Activated CD8-positive, alpha-beta T cell treated with anti-CD3 and anti-CD28 coated beads for 36 hours (primary cell): ENCODE measurements around the gene BDKRB2. TPM values are rescaled to one million over a fixed set of nuclear protein-coding genes. Genes with fewer than 3 reads are reported as not detected.

Experiments
- ATAC-seq: fragments of 200-7000 bp; cut with Tn5 transposase; one replicate; pipeline ENCODE4 v1.10.0; 2021; ENCODE audit warnings: mild to moderate bottlenecking, moderate library complexity
- CTCF ChIA-PET: fragments of 350-600 bp; sonication (Branson Sonifier 250); formaldehyde crosslinking; loops from one replicate; lab custom pipeline; 2021; ENCODE audit warnings: antibody characterized with exemption; lab: Charles Lee
- POLR2A ChIA-PET: fragments of 350-600 bp; sonication (Branson Sonifier 250); formaldehyde crosslinking; loops from one replicate; lab custom pipeline; 2021; ENCODE audit warnings: antibody characterized with exemption; lab: Charles Lee
- DNase-seq: peaks from one replicate; pipeline ENCODE4 v3.0.0-alpha.2; 2020
- H3K27ac Mint-ChIP-seq: one replicate; pipeline ENCODE4 v1.8.0; 2021; ENCODE audit warnings: mild to moderate bottlenecking, mixed read lengths
- H3K27me3 Mint-ChIP-seq: one replicate; pipeline ENCODE4 v1.8.0; 2021; ENCODE audit warnings: mixed read lengths
- H3K36me3 Mint-ChIP-seq: one replicate; pipeline ENCODE4 v1.8.0; 2021; ENCODE audit warnings: low read depth, mixed read lengths
- H3K4me1 Mint-ChIP-seq: one replicate; pipeline ENCODE4 v1.8.0; 2021; ENCODE audit warnings: low read depth, mixed read lengths
- H3K4me3 Mint-ChIP-seq: one replicate; pipeline ENCODE4 v1.8.0; 2021; ENCODE audit warnings: mild to moderate bottlenecking, moderate library complexity, mixed read lengths
- H3K9me3 Mint-ChIP-seq: one replicate; pipeline ENCODE4 v1.8.0; 2021; ENCODE audit warnings: mixed read lengths
- intact Hi-C: fragments of 100-400 bp; cut with micrococcal nuclease; formaldehyde crosslinking; loops from one replicate; pipeline ENCODE4 v1.10.0; 2022
- total RNA-seq, 2 experiments: library from RNA; stranded (reverse); gene quantifications; one replicate each; pipeline ENCODE4 v1.2.3, GENCODE V29; 2021
- TF ChIP-seq, protein P1 (sequence below): fragments of 200-600 bp; IDR thresholded peaks from one replicate; pipeline ENCODE4 v1.8.0; 2022; ENCODE audit warnings: antibody characterized with exemption, mild to moderate bottlenecking

The BDKRB2 gene
- total RNA-seq, 2 experiments from 2014 or later, result not detected

DNA sequence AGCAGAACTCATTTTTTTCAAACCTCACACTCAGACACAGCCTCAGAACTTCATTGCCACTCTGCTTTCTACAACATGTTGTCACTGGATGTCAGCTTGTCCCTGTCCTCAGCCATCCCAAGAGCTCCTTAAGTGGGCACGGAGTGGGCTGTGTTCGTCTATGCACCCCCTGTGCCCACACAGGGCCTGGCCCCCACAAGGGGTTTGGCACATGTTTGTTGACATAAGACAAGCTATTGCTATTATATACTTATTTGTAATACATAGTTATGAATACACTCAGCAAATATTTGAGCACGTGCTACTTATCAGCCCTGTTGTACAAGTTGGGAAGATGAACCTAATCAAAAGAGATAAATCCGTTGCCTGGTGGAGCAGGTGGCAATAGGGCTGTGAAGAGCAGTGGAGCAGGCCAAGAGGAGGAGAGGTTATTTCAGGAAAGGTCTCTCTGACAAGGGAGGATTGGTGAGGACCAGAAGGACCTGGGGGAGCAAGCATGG lies 47.1 kb downstream of the BDKRB2 start:
- Mint-ChIP-seq H3K4me3 (no peak overlapping the region), H3K27ac (no peak overlapping the region), H3K4me1 (no peaks in the 10 kb centered on the region), H3K27me3 (peaks cover 10% of the 10 kb centered on the region), H3K36me3 (no peaks in the 10 kb centered on the region), H3K9me3 (no peaks in the 10 kb centered on the region)
- ChIA-PET POLR2A (interaction anchor here (1.0 kb wide), 1 partner anchor 22 kb away, joined by 3 read pairs; no protein-coding TSS in a partner anchor), CTCF (no interaction called here)
- intact Hi-C loops, result no loop called here
- TF ChIP-seq, protein P1, sequence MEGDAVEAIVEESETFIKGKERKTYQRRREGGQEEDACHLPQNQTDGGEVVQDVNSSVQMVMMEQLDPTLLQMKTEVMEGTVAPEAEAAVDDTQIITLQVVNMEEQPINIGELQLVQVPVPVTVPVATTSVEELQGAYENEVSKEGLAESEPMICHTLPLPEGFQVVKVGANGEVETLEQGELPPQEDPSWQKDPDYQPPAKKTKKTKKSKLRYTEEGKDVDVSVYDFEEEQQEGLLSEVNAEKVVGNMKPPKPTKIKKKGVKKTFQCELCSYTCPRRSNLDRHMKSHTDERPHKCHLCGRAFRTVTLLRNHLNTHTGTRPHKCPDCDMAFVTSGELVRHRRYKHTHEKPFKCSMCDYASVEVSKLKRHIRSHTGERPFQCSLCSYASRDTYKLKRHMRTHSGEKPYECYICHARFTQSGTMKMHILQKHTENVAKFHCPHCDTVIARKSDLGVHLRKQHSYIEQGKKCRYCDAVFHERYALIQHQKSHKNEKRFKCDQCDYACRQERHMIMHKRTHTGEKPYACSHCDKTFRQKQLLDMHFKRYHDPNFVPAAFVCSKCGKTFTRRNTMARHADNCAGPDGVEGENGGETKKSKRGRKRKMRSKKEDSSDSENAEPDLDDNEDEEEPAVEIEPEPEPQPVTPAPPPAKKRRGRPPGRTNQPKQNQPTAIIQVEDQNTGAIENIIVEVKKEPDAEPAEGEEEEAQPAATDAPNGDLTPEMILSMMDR, result no peak
- no peak for ATAC-seq
- DNase-seq, result no peak

GRCh38 chr14:96252323-96252998 lies 47.8 kb downstream of the BDKRB2 start:
- ChIA-PET POLR2A (no interaction called here), CTCF (no interaction called here)
- intact Hi-C loops, result no loop called here
- TF ChIP-seq, protein P1, result no peak
- ATAC-seq (no peak), DNase-seq (no peak)
- no peak overlapping the region for H3K27ac Mint-ChIP-seq
- H3K27me3 Mint-ChIP-seq, result peaks cover 13% of the 10 kb centered on the region
- no peaks in the 10 kb centered on the region for H3K4me1 Mint-ChIP-seq
- H3K9me3 Mint-ChIP-seq, result no peaks in the 10 kb centered on the region
- no peak overlapping the region for H3K4me3 Mint-ChIP-seq
- H3K36me3 Mint-ChIP-seq, result no peaks in the 10 kb centered on the region

DNA sequence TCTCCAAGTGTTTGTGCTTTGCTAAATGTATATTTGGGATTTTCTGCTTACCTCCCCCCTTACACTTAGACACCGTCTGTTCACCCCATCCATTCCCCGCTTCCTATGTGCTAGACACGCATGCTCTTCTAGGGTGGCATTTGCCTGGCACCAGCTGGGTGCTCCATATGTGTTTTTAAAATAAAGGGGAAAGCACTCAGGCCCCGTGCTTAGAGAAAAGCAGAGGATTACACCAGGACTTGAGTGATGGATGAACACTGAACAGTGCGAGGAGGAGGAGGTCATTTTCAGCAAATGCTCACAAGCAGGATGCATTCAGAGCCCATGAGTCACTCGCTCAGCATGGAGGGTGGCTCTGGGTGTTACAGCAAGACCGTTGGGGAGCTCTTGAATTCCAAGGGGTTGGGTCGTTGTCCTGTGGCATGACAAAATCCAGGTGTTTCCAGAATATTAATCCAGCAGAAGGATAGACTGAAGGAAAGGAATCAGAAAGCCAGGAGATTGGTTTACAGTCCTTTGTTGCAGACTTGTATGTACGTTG lies 48.4 kb downstream of the BDKRB2 start:
- POLR2A ChIA-PET, result no interaction called here
- ATAC-seq, result no peak
- CTCF ChIA-PET, result no interaction called here

GRCh38 chr14:96254687-96255086 lies 50.0 kb downstream of the BDKRB2 start:
- no peak overlapping the region for H3K27ac Mint-ChIP-seq
- H3K4me1 Mint-ChIP-seq, result no peaks in the 10 kb centered on the region
- ATAC-seq, result no peak
- CTCF ChIA-PET, result no interaction called here
- peaks cover 16% of the 10 kb centered on the region for H3K27me3 Mint-ChIP-seq
- no peaks in the 10 kb centered on the region for H3K9me3 Mint-ChIP-seq
- POLR2A ChIA-PET, result no interaction called here
- no peak overlapping the region for H3K4me3 Mint-ChIP-seq
- no peak for DNase-seq
- TF ChIP-seq, protein P1, result no peak
- no peaks in the 10 kb centered on the region for H3K36me3 Mint-ChIP-seq
- intact Hi-C loops, result no loop called here

More for the DNA sequence above, 48.4 kb downstream of the BDKRB2 start:
- TF ChIP-seq, protein P1, result no peak
- intact Hi-C loops, result no loop called here
- Mint-ChIP-seq H3K36me3 (no peaks in the 10 kb centered on the region), H3K27ac (no peak overlapping the region), H3K9me3 (no peaks in the 10 kb centered on the region), H3K4me3 (no peak overlapping the region), H3K4me1 (no peaks in the 10 kb centered on the region), H3K27me3 (peaks cover 12% of the 10 kb centered on the region)
- DNase-seq, result no peak
